Spleen (tissue), 11 donors: Measurements from ENCODE around the gene MCTP1. TPM values are rescaled to one million over a fixed set of nuclear protein-coding genes. Genes with fewer than 3 reads are reported as not detected.

Source experiments
- DNase-seq: peaks from one replicate; pipeline ENCODE4 v3.0.0-alpha.2; 2020
- H3K27ac ChIP-seq, 8 donors: fragments of 200-600 bp; sonication (generic) in 7 of 8; 1 replicate in 4 of 8; 2 replicates in 4 of 8; pipeline versions ENCODE4 v1.5.0 to v1.8.0; 2016 to 2021; ENCODE audit warnings: inconsistent platforms in 4 of 8, mild to moderate bottlenecking in 4 of 8, moderate library complexity in 1 of 8
- H3K27me3 ChIP-seq, 7 donors: fragments of 200-600 bp; sonication (generic) in 6 of 7; replicated peaks in 1 of 7; 1 replicate in 4 of 7; 2 replicates in 3 of 7; pipeline versions ENCODE4 v1.5.0 to v1.8.0; 2016 to 2021; ENCODE audit warnings: inconsistent platforms in 3 of 7, mild to moderate bottlenecking in 1 of 7
- H3K36me3 ChIP-seq, 6 donors: fragments of 200-600 bp; sonication (generic) in 5 of 6; 1 replicate in 4 of 6; 2 replicates in 2 of 6; pipeline versions ENCODE4 v1.5.0 to v1.8.0; 2016 to 2021; ENCODE audit warnings: inconsistent platforms in 2 of 6
- H3K4me1 ChIP-seq, 6 donors: fragments of 200-600 bp; sonication (generic) in 5 of 6; 1 replicate in 3 of 6; 2 replicates in 3 of 6; pipeline versions ENCODE4 v1.5.0 to v1.8.0; 2016 to 2021; ENCODE audit warnings: inconsistent platforms in 3 of 6
- H3K4me3 ChIP-seq, 8 donors: fragments of 200-600 bp; sonication (generic) in 7 of 8; 1 replicate in 4 of 8; 2 replicates in 4 of 8; pipeline versions ENCODE4 v1.5.0 to v1.8.0; 2016 to 2021; ENCODE audit warnings: inconsistent platforms in 4 of 8, mild to moderate bottlenecking in 4 of 8, moderate library complexity in 2 of 8
- H3K9me3 ChIP-seq, 8 donors: fragments of 200-600 bp; sonication (generic) in 7 of 8; 1 replicate in 4 of 8; 2 replicates in 4 of 8; pipeline versions ENCODE4 v1.5.0 to v1.8.0; 2016 to 2021; ENCODE audit warnings: inconsistent platforms in 4 of 8
- CTCF ChIP-seq, 11 experiments: fragments of 200-600 bp in 7 of 11; fragments of 450-650 bp in 4 of 11; sonication (generic) in 4 of 11; IDR thresholded peaks in 8 of 11; conservative IDR thresholded peaks in 3 of 11; 1 replicate in 7 of 11; 2 replicates in 4 of 11; pipeline versions ENCODE4 v1.4.0 to v1.8.0; 2016 to 2021; ENCODE audit warnings: antibody characterized with exemption in 11 of 11, inconsistent platforms in 4 of 11, mild to moderate bottlenecking in 1 of 11
- POLR2A ChIP-seq, 3 donors: fragments of 450-650 bp; IDR thresholded peaks; one replicate each; pipeline ENCODE4 v1.5.1; 2017; ENCODE audit warnings: antibody characterized with exemption in 3 of 3, mild to moderate bottlenecking in 1 of 3
- POLR2AphosphoS5 ChIP-seq, 3 donors: sonication (generic); formaldehyde crosslinking; IDR thresholded peaks; one replicate each; pipeline ENCODE4 v1.5.1; 2017; ENCODE audit warnings: antibody characterized with exemption in 3 of 3
- WGBS, 5 donors: extraction: QIAGEN DNeasy Blood & Tissue Kit in 3 of 5; methylation state at CpG; one replicate each; pipeline versions ENCODE4 v1.1.5 to v1.1.7; 2013 to 2018; 5-methylcytosine and 5-hydroxymethylcytosine counted together
- intact Hi-C: fragments of 100-400 bp; cut with DNase I; formaldehyde crosslinking; loops from one replicate; pipeline ENCODE4 v1.15.0; 2023; ENCODE audit warnings: low total_unique reads
- polyA plus RNA-seq, 3 donors: library from polyadenylated mRNA; stranded (reverse); fragments of 200-250 nt; gene quantifications; one replicate each; pipeline ENCODE4 v1.2.1, GENCODE V29; 2013
- total RNA-seq, 7 donors: library from RNA; depleted of rRNA in 3 of 7; stranded (reverse); fragments of >200 nt in 3 of 7; fragmentation: NEBNext Ultra II Directional in 4 of 7; extraction: Animal tissue kit (Norgen Biotek cat#: 25700) in 4 of 7; gene quantifications; one replicate each; pipeline versions ENCODE4 v1.1.0 to v1.2.1, GENCODE V29; 2016 to 2021
- donor health status: healthy with polysubstance abuse.
- donor health status: DM: no; HTN: no; CAD: no; lungs with moderate emphysema.
- donor health status: DM: no; HTN: no; CAD: no.
- donor health status: Bipolar disorder and iron deficiency.
- donor health status: healthy.
- donor health status: DM: no; HTN: no; CAD: no.
- donor health status: DM: yes; HTN: yes; CAD: no.

Gene MCTP1
- total and polyA plus RNA-seq, 10 donors, result 1.2 to 57.2 (median 29.4) TPM

GRCh38 chr5:95105638-95106037 lies 179.3 kb downstream of the MCTP1 start:
- H3K4me1 ChIP-seq, result no peaks in the 10 kb centered on the region
- TF ChIP-seq CTCF (IDR thresholded peaks at IDR 0.05 in 8 of 11, conservative IDR thresholded peaks at IDR 0.05 in 3 of 11) (no peak), POLR2AphosphoS5 (IDR thresholded peaks at IDR 0.05) (no peak), POLR2A (IDR thresholded peaks at IDR 0.05) (no peak)
- intact Hi-C loops, result no loop called here
- no peak overlapping the region for H3K4me3 ChIP-seq
- WGBS, 5 donors, result 73 to 100% (median 79%) methylated on average over 1 of the region's 1 CpG
- H3K9me3 ChIP-seq, result no peaks in the 10 kb centered on the region
- H3K27me3 ChIP-seq, result no peaks in the 10 kb centered on the region
- no peak overlapping the region for H3K27ac ChIP-seq
- no peak for DNase-seq
- H3K36me3 ChIP-seq, result no peaks in the 10 kb centered on the region

- no peak overlapping the region for H3K27ac ChIP-seq
- TF ChIP-seq CTCF (IDR thresholded peaks at IDR 0.05 in 8 of 11, conservative IDR thresholded peaks at IDR 0.05 in 3 of 11) (no peak), POLR2AphosphoS5 (IDR thresholded peaks at IDR 0.05) (no peak), POLR2A (IDR thresholded peaks at IDR 0.05) (no peak)
- intact Hi-C loops, result no loop called here
Measured at GRCh38 chr5:95102687-95103086, 182.2 kb downstream of the MCTP1 start.

GRCh38 chr5:95102080-95102479 lies 182.8 kb downstream of the MCTP1 start:
- DNase-seq, result no peak
- Histone ChIP-seq H3K9me3 (no peaks in the 10 kb centered on the region), H3K36me3 (no peaks in the 10 kb centered on the region), H3K4me1 (no peaks in the 10 kb centered on the region), H3K27me3 (no peaks in the 10 kb centered on the region), H3K27ac (no peak overlapping the region), H3K4me3 (no peak overlapping the region)
- 56 to 93% (median 80%) methylated on average over 1 of the region's 1 CpG for WGBS, 5 donors
- TF ChIP-seq POLR2AphosphoS5 (IDR thresholded peaks at IDR 0.05), result no peak
- TF ChIP-seq CTCF (IDR thresholded peaks at IDR 0.05 in 8 of 11, conservative IDR thresholded peaks at IDR 0.05 in 3 of 11), result no peak
- no peak for TF ChIP-seq POLR2A (IDR thresholded peaks at IDR 0.05)
- intact Hi-C loops, result no loop called here

More at GRCh38 chr5:95102687-95103086, 182.2 kb downstream of the MCTP1 start:
- no peak for DNase-seq
- H3K27me3 ChIP-seq, result no peaks in the 10 kb centered on the region
- no peaks in the 10 kb centered on the region for H3K4me1 ChIP-seq
- H3K36me3 ChIP-seq, result no peaks in the 10 kb centered on the region
- 64 to 100% (median 77%) methylated on average over 1 of the region's 1 CpG for WGBS, 5 donors
- H3K4me3 ChIP-seq, result no peak overlapping the region
- H3K9me3 ChIP-seq, result no peaks in the 10 kb centered on the region

GRCh38 chr5:95100551-95100950 lies 184.3 kb downstream of the MCTP1 start:
- DNase-seq, result no peak
- TF ChIP-seq CTCF (IDR thresholded peaks at IDR 0.05 in 8 of 11, conservative IDR thresholded peaks at IDR 0.05 in 3 of 11), result no peak
- no peak for TF ChIP-seq POLR2AphosphoS5 (IDR thresholded peaks at IDR 0.05)
- no peak for TF ChIP-seq POLR2A (IDR thresholded peaks at IDR 0.05)
- H3K9me3 ChIP-seq, result no peaks in the 10 kb centered on the region
- no peaks in the 10 kb centered on the region for H3K4me1 ChIP-seq
- H3K27me3 ChIP-seq, result no peaks in the 10 kb centered on the region
- 61 to 95% (median 82%) methylated on average over 1 of the region's 1 CpG for WGBS, 5 donors
- no peaks in the 10 kb centered on the region for H3K36me3 ChIP-seq
- H3K4me3 ChIP-seq, result no peak overlapping the region
- no peak overlapping the region for H3K27ac ChIP-seq
- intact Hi-C loops, result no loop called here
